ENCODE results near the gene CDX2. TPM values are rescaled to one million over a fixed set of nuclear protein-coding genes. Genes with fewer than 3 reads are reported as not detected.

Gene CDX2
- total RNA-seq, 1 experiment from 2014 or later: not detected

GRCh38 chr13:27922883-27923612, 46.1 kb downstream of the CDX2 start:
- BruUV-seq (replicated peaks): no TSS peak

GRCh38 chr13:27921961-27922882, 46.9 kb downstream of the CDX2 start:
- POLR2A ChIA-PET (ENCODE audit: low non-redundant PET): no interaction called here
- CTCF ChIA-PET: no interaction called here
- no TSS peak for BruUV-seq (replicated peaks)

More at GRCh38 chr13:27922883-27923612, 46.1 kb downstream of the CDX2 start:
- no peaks in the 10 kb centered on the region for H3K36me3 ChIP-seq (ENCODE audit: insufficient read depth, low read length, poor library complexity, severe bottlenecking)
- intact Hi-C loops (cut with micrococcal nuclease; ENCODE audit: unreplicated experiment): no loop called here
- H3K9me3 ChIP-seq (ENCODE audit: low read depth, low read length, poor library complexity, severe bottlenecking): no peaks in the 10 kb centered on the region
- H3K4me3 ChIP-seq (ENCODE audit: low read depth, low read length, poor library complexity, severe bottlenecking): no peak overlapping the region
- no peak for DNase-seq (ENCODE audit: low spot score)
- POLR2A ChIA-PET (ENCODE audit: low non-redundant PET): no interaction called here
- TF ChIP-seq EZH2 (IDR thresholded peaks at IDR 0.05; ENCODE audit: borderline replicate concordance, low read depth, low read length, poor library complexity, severe bottlenecking) (no peak), CTCF (conservative IDR thresholded peaks at IDR 0.05; ENCODE audit: low read depth, low read length) (no peak)
- no peak overlapping the region for H3K27ac ChIP-seq (ENCODE audit: low read depth, low read length, poor library complexity, severe bottlenecking)
- H3K4me1 ChIP-seq (ENCODE audit: insufficient read depth, low read length, poor library complexity, severe bottlenecking): peaks cover 16% of the 10 kb centered on the region
- CTCF ChIA-PET: no interaction called here
- H3K27me3 ChIP-seq (replicated peaks; ENCODE audit: insufficient read depth, low read depth, low read length, poor library complexity): peaks cover 100% of the 10 kb centered on the region

More at GRCh38 chr13:27921961-27922882, 46.9 kb downstream of the CDX2 start:
- H3K27ac ChIP-seq (ENCODE audit: low read depth, low read length, poor library complexity, severe bottlenecking): no peak overlapping the region
- no peaks in the 10 kb centered on the region for H3K9me3 ChIP-seq (ENCODE audit: low read depth, low read length, poor library complexity, severe bottlenecking)
- TF ChIP-seq CTCF (conservative IDR thresholded peaks at IDR 0.05; ENCODE audit: low read depth, low read length) (no peak), EZH2 (IDR thresholded peaks at IDR 0.05; ENCODE audit: borderline replicate concordance, low read depth, low read length, poor library complexity, severe bottlenecking) (peak; percentile 70)
- H3K4me1 ChIP-seq (ENCODE audit: insufficient read depth, low read length, poor library complexity, severe bottlenecking): peaks cover 16% of the 10 kb centered on the region
- no peak for DNase-seq (ENCODE audit: low spot score)
- H3K4me3 ChIP-seq (ENCODE audit: low read depth, low read length, poor library complexity, severe bottlenecking): no peak overlapping the region
- H3K36me3 ChIP-seq (ENCODE audit: insufficient read depth, low read length, poor library complexity, severe bottlenecking): no peaks in the 10 kb centered on the region
- intact Hi-C loops (cut with micrococcal nuclease; ENCODE audit: unreplicated experiment): no loop called here
- H3K27me3 ChIP-seq (replicated peaks; ENCODE audit: insufficient read depth, low read depth, low read length, poor library complexity): peaks cover 100% of the 10 kb centered on the region

All from A673 (cell line).